ENCODE measurements around the gene ADGRG1.

ADGRG1 gene

GRCh38 chr16:57687363-57687929 lies 59.0 kb downstream of the ADGRG1 start:
- no peak for DNase-seq

- DNase-seq = no peak
Measured at GRCh38 chr16:57688487-57688986, 60.1 kb downstream of the ADGRG1 start.

GRCh38 chr16:57688987-57689761 lies 60.7 kb downstream of the ADGRG1 start:
- no peak for DNase-seq

GRCh38 chr16:57689762-57690558 lies 61.5 kb downstream of the ADGRG1 start:
- no peak for DNase-seq

- DNase-seq = no peak
Measured at GRCh38 chr16:57690782-57691471, 62.5 kb downstream of the ADGRG1 start.

GRCh38 chr16:57692636-57693035 lies 64.2 kb downstream of the ADGRG1 start:
- no peak for DNase-seq

- no peak for DNase-seq
Measured at GRCh38 chr16:57693550-57693949, 65.1 kb downstream of the ADGRG1 start.

GRCh38 chr16:57694231-57694724 lies 65.8 kb downstream of the ADGRG1 start:
- no peak for DNase-seq

GRCh38 chr16:57694725-57695679 lies 66.6 kb downstream of the ADGRG1 start, which contains the start of gene DRC7:
DRC7 (plus strand) TSS chr16:57694806; CDS start chr16:57697950, 3,144 bp downstream.
- DNase-seq = no peak

- DNase-seq = no peak
Measured at GRCh38 chr16:57695680-57696069, 67.2 kb downstream of the ADGRG1 start.

- DNase-seq = no peak
Measured at GRCh38 chr16:57696240-57696639, 67.8 kb downstream of the ADGRG1 start.

- DNase-seq = no peak
Measured at GRCh38 chr16:57697896-57698537, 69.6 kb downstream of the ADGRG1 start.

- no peak for DNase-seq
Measured at GRCh38 chr16:57698812-57699405, 70.5 kb downstream of the ADGRG1 start.

- DNase-seq = no peak
Measured at GRCh38 chr16:57699481-57699880, 71.1 kb downstream of the ADGRG1 start.

- DNase-seq = no peak
Measured at GRCh38 chr16:57699899-57700298, 71.5 kb downstream of the ADGRG1 start.

- no peak for DNase-seq
Measured at GRCh38 chr16:57700781-57701551, 72.5 kb downstream of the ADGRG1 start.

- no peak for DNase-seq
Measured at GRCh38 chr16:57701759-57702371, 73.4 kb downstream of the ADGRG1 start.

GRCh38 chr16:57703416-57704010 lies 75.1 kb downstream of the ADGRG1 start:
- DNase-seq = no peak
